ENCODE results near the gene HSBP1L1. TPM values are rescaled to one million over a fixed set of nuclear protein-coding genes. Genes with fewer than 3 reads are reported as not detected.

The HSBP1L1 gene
- total RNA-seq, 4 donors from 2014 or later = 6.6 to 21.3 (median 15.0) TPM

GRCh38 chr18:80000877-80001276 lies 36.4 kb downstream of the HSBP1L1 start:
- no peak for DNase-seq
- intact Hi-C loops (cut with DNase I; ENCODE audit: low total_unique reads) = no loop called here
- Histone ChIP-seq H3K36me3 (no peaks in the 10 kb centered on the region), H3K27me3 (no peaks in the 10 kb centered on the region), H3K27ac (no peak overlapping the region), H3K4me3 (no peak overlapping the region), H3K9me3 (peaks cover 0 to 4% of the 10 kb centered on the region in 2 donors), H3K4me1 (no peaks in the 10 kb centered on the region)
- TF ChIP-seq POLR2A (IDR thresholded peaks at IDR 0.05) = no peak
- TF ChIP-seq, protein P1, sequence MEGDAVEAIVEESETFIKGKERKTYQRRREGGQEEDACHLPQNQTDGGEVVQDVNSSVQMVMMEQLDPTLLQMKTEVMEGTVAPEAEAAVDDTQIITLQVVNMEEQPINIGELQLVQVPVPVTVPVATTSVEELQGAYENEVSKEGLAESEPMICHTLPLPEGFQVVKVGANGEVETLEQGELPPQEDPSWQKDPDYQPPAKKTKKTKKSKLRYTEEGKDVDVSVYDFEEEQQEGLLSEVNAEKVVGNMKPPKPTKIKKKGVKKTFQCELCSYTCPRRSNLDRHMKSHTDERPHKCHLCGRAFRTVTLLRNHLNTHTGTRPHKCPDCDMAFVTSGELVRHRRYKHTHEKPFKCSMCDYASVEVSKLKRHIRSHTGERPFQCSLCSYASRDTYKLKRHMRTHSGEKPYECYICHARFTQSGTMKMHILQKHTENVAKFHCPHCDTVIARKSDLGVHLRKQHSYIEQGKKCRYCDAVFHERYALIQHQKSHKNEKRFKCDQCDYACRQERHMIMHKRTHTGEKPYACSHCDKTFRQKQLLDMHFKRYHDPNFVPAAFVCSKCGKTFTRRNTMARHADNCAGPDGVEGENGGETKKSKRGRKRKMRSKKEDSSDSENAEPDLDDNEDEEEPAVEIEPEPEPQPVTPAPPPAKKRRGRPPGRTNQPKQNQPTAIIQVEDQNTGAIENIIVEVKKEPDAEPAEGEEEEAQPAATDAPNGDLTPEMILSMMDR (IDR thresholded peaks at IDR 0.05) = no peak

DNA sequence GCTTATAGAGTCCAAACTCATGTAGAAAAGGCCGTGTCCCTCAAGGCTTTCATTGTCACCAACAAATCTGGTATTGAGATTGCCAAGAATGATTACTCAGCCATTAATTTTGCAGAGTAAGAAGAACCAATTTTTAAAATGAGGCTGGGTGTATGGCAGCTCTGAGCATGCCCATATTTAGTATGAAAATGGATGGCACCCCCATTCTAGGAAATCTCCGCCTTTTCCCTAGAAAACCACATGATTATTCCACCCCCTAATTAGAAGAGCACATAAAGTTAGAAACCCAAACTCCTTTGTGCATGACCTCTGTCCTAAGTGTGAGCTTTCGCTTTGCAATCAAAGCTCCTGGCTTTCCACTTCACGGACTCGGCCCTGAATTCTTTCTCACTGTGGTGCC lies 38.0 kb downstream of the HSBP1L1 start:
- peaks cover 0 to 6% of the 10 kb centered on the region in 2 donors for H3K9me3 ChIP-seq
- no peak for DNase-seq
- H3K27me3 ChIP-seq = no peaks in the 10 kb centered on the region
- H3K4me1 ChIP-seq = no peaks in the 10 kb centered on the region
- intact Hi-C loops (cut with DNase I; ENCODE audit: low total_unique reads) = no loop called here
- H3K4me3 ChIP-seq = no peak overlapping the region
- TF ChIP-seq, protein P1 (IDR thresholded peaks at IDR 0.05) = no peak
- TF ChIP-seq POLR2A (IDR thresholded peaks at IDR 0.05) = no peak
- no peak overlapping the region for H3K27ac ChIP-seq
- no peaks in the 10 kb centered on the region for H3K36me3 ChIP-seq

DNA sequence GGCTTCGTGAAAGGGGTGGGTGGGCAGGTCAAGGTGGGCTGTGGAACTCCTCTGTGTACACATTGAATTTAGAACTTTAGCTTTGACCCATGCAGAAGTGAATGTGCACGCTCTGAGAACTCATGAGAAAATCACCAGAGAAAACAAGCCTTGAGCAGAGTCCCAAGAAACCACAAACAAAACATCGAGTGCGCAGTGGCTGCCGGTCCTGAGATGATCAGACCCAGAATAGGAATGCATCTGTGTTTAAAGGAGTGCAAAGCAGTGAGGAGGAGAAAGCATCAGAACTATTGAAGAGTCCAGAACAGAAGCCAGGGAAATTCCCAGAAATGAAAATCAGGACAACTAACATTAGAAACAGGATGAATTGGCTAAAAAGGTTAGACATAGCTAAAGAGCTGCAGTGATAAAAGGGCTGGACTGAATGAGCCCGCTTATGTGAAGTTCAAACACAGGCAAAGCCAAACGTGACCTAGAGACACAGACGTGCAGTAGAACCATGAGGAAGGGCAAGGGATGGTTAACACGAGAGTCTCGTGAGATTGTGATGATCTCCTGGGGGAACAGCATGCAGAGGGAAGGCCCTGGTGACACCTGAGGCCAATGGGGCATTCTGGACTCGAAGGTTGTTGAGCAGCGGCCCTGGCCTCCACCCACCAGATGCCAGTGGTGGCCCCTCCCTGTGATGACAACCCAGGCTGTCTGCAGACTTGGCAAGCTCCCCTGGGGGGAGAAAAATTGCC lies 40.3 kb downstream of the HSBP1L1 start:
- H3K4me3 ChIP-seq = no peak overlapping the region
- TF ChIP-seq POLR2A (IDR thresholded peaks at IDR 0.05) = no peak
- TF ChIP-seq, protein P1 (IDR thresholded peaks at IDR 0.05) = no peak
- no peaks in the 10 kb centered on the region for H3K27me3 ChIP-seq
- intact Hi-C loops (cut with DNase I; ENCODE audit: low total_unique reads) = no loop called here
- no peak for DNase-seq
- no peaks in the 10 kb centered on the region for H3K36me3 ChIP-seq
- H3K4me1 ChIP-seq = no peaks in the 10 kb centered on the region
- H3K27ac ChIP-seq = no peak overlapping the region
- H3K9me3 ChIP-seq = peaks cover 0 to 12% of the 10 kb centered on the region in 2 donors

DNA sequence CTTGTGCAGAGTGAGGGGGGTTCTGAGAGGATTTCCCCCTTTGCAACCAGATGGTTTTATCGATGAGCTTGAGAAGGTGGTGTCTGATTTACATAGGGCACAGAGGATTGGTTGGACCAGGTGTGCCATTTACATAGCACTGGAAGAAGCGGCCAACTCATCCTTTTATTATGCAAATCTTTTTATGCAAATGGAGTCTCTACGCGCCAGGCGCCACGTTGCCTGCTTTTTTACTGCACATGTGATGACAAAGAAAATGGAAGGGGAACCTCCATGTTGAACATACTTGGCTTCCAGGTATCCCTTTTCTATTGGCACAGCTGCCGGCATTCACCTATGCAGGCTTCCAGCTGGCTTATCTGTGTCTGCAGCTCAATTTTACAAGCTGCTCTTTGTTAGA lies 42.3 kb downstream of the HSBP1L1 start:
- H3K4me3 ChIP-seq = no peak overlapping the region
- H3K36me3 ChIP-seq = no peaks in the 10 kb centered on the region
- no peaks in the 10 kb centered on the region for H3K27me3 ChIP-seq
- H3K27ac ChIP-seq = no peak overlapping the region
- TF ChIP-seq POLR2A (IDR thresholded peaks at IDR 0.05) = no peak
- TF ChIP-seq, protein P1 (IDR thresholded peaks at IDR 0.05) = no peak
- intact Hi-C loops (cut with DNase I; ENCODE audit: low total_unique reads) = no loop called here
- H3K9me3 ChIP-seq = peaks cover 0 to 24% of the 10 kb centered on the region in 2 donors
- no peak for DNase-seq
- H3K4me1 ChIP-seq = no peaks in the 10 kb centered on the region

- Histone ChIP-seq H3K4me1 (no peaks in the 10 kb centered on the region), H3K27me3 (no peaks in the 10 kb centered on the region), H3K4me3 (no peak overlapping the region), H3K27ac (no peak overlapping the region), H3K9me3 (peaks cover 0 to 40% of the 10 kb centered on the region in 2 donors), H3K36me3 (no peaks in the 10 kb centered on the region)
- peak; percentile 52 to 56 for DNase-seq
- TF ChIP-seq POLR2A (IDR thresholded peaks at IDR 0.05) = no peak
- TF ChIP-seq, protein P1 (IDR thresholded peaks at IDR 0.05) = no peak
- intact Hi-C loops (cut with DNase I; ENCODE audit: low total_unique reads) = no loop called here
Measured at GRCh38 chr18:80009661-80010550, 45.5 kb downstream of the HSBP1L1 start.
